Activated CD4-positive, alpha-beta T cell treated with anti-CD3 and anti-CD28 coated beads, Interleukin-2, Interleukin-4, amounts not matched to agents 100 ng/mL and 50 ng/mL, durations not matched to agents 16 hours and 8 hours (primary cell): ENCODE measurements around the gene EXOSC10.

ENCODE experiments used
- DNase-seq: peaks from one replicate; pipeline ENCODE4 v3.0.0-alpha.2; 2020; ENCODE audit warnings: low spot score

EXOSC10 gene

DNA sequence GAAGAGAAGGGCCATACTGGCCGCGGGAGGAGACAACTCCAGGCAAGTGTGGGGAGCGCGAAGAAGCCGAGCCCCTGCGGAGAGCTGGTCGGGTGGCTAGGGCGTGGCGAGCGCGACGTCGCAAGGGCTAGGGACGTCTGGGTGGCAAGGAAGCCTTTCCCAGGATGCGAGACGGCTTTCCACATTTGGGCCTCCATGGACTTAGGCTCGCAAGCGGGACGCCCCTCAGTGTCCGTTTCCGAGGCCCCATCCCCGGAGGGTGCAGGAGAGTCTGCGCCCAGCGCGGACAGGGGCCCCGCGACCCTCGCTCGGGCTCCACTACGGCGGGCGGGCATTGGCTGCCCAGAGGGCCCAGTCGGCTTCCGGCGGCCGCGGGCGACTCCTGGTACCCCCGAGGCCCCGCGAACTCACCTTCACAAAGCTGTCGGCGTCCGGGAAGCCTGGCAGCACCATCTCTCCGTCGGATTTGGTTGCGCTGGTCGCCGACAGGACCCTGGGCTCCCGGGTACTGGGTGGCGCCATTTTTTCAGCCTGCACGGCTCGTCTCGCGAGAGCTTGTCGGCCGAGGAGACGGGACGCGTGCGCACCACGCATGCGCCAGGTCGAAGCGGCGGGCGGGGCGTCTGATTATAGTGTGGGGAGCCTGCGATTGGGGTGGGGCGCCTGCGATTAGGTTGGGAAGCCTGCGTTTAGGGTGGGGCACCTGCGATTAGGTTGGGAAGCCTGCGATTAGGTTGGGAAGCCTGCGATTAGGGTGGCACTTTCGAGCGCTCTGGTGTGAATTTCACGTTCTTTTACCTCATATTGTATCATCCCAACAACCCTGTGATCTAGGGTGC lies at the start of gene EXOSC10:
EXOSC10 (minus strand) TSS at position 560 of the 839 bp plus-strand sequence; CDS start at position 522, 38 bp downstream.
- peak; percentile 95 for DNase-seq

DNA sequence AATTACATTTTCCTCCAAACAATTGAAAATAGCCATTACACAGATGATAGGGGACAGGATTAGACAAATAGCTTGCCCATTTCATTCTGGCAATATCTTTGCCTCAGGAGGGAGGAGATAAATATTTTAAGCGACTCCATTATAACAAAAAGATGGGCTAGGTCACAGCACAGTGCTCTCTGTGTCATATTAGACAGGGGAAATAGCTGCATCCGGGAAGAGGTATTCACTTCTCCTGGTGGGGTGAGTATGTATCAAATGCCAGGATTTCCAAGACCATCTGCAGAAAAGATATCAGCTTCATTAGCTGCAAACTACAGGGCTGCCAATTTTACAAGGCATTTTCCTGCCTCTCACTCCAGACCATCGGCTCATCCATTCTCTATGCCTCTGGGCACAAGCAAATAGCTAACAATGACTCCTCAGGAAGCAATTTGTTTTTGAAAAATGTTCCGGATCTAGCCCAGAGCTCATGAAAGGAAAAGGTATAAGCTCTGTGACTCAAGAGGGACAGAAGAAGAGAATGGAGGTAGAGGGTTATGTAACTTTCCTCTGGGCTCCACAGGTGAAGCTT lies 47.6 kb upstream of the EXOSC10 start:
- no peak for DNase-seq

DNA sequence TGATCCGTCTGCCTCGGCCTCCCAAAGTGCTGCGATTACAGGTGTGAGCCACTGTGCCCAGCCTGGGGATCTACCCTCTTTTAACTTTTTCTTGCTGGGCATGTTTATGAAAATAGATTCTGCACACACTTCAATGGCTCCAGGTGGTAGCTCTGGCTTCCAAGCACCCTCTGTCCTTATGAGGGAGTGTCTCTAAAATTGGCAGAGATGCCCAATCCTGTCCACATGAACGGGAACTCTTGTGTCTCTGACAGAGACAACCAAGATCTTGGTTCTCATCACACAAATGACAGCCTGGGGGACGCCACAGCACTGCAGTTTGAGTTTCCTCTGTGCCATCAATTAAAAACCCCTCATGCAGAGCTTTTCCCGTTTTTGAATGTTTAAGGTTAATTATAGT lies 46.1 kb upstream of the EXOSC10 start:
- no peak for DNase-seq

DNA sequence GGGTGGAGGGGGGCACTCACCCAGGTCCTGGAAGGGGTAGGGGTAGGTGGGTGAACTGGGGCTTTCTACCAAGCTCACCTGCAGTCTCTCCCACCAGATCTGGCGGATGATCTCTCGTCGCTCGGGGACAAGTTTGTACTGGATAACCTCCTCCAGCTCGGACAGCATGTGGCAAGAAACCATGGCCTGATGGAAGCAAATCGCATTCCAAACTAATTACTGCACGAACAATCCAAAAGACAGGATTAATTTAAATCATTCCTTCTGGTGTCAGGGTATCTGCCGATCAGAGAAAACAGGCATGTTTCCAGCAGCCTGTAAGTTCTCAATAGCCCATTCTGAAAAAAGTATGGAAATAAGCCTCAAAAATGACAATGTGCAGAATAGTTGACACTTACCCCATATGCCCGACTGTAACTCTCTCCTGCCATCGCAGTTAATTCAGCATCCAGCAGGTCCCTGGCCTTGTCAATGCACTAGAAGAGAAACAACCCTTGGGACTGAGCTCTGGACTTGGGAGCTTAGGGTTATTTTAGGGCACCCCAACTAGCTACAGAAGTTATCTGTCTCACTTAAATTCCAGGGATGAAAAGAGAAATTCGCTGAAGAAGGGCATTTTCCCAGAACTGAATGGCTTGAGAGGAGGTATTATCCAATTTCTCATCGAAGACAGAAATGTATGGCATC lies 45.0 kb upstream of the EXOSC10 start:
- DNase-seq = no peak

DNA sequence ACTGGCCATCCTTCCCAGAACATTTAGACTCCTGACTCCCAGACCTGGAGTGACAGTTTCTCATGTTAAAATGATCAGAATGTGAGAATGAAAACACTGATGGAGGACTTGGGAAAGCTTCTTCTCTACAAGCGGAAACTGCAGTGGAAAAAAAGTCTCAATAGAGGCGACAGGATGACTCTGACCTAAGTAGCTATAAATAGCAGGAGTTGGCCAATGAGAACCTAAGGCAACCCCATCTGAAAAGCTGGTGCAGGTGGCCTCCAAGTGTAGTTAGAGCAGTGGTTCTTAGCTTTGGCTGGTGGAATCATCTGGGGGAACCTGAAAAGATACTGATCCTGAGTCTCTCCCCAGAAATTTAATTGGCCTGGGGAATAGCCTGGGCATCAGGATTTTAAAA lies 44.2 kb upstream of the EXOSC10 start:
- DNase-seq = peak; percentile 13

DNA sequence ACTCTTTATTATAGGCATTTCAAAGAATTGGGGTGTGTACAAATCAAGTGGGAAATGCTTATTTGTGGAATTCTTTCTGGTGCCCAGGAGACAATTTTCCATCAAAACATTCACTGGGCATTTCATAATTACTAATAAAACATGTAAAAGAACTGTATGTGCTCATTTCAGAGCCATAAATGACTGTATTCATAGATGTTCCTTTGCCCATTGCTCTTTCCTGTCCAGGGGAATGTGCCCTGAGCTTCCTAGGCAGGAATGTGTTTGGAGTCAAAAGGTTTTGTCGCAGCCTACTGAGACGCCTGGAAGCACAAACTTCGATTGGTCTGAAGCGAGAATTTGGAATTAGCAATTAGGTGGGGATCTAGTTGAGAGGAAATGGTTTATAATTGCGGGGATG lies 43.7 kb upstream of the EXOSC10 start:
- DNase-seq = no peak

DNA sequence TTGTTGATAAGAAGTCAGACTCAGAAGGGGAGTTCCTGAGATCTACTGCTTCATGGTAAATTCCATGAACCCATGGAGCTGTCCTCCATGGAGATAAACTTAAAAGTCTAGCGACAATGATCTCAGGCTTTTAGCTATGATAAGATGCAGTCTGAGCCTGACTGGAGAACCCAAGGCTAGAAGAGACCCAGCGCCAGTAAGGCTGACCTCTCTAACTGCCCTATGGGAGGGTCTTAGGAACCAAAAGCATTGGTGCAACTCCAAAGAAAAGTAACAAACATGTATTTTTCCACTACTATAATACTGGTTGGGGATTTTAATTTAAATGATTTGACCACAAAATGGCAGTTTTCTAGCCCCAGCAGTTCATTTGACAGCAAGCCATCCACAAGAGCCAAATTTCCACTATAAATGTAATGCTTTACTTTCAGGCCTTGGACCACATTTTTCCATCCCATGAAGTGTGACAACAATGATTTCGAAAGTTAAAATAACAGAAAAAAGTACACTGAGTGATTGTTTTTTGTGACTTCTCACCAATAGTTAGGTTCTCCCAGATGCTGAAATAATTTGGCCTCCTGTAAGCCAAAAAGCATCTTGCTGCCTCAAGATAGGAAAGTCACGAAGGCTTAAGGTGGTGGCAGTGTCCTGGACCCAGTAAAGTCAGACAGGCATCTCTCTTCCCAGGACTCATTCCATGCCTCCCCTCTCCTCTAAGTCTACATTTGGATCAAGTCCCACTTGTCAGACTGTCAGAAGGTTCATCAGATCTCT lies 43.1 kb upstream of the EXOSC10 start:
- DNase-seq = no peak

DNA sequence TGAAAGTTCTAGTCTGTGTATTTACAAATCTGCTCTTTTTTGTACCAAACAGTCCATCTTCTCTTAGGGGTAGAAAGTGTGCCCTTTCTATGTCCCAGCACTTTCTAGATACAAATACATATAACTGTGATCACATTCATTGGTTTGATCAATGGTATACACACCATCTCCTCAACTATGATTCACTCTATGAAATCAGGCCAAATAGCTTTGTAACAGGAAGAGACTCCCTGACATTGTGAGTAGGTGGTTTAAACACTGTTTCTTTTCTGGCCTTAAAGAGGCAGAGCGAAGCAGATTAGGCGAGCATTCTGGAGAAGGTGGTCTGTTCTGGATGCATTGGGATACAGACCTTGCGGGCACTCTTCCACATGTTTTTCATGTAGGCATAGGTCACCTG lies 39.3 kb upstream of the EXOSC10 start:
- DNase-seq = no peak

DNA sequence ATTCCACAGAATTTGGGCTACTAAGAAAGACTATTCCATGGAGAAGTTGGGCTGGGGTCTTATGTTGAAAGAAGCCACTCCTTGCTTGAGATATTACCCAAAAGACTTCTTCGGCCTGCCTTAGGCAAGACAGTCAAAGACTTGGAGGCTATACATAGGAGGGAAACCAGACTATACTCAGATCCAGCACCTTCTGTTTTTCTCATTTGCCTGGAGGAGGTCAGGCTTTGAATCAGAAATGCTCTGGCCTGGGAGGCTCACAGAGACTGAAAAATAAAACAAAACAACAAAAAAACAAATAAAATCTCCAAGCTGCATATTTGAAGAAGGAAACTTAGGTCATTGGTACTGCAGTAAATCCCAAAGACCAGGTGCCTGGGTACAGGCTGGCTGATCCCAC lies 38.4 kb upstream of the EXOSC10 start:
- no peak for DNase-seq

DNA sequence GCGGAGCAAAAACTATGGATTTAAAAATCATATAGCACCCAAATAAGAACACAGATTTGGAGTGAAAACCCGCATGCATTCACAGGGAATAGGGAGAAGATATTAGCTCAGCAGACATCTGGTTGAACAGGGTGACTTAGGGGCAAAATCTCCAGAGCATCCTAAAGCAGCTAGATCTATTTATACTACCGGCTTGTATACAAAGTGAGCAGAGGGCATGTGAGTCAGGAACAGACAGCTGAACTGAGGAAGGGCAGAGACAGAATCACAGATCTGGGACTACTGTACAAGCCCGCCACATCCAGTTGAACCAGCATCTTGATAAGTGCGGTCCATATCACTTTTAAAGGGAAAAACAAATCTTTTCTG lies 35.2 kb upstream of the EXOSC10 start:
- DNase-seq = no peak

DNA sequence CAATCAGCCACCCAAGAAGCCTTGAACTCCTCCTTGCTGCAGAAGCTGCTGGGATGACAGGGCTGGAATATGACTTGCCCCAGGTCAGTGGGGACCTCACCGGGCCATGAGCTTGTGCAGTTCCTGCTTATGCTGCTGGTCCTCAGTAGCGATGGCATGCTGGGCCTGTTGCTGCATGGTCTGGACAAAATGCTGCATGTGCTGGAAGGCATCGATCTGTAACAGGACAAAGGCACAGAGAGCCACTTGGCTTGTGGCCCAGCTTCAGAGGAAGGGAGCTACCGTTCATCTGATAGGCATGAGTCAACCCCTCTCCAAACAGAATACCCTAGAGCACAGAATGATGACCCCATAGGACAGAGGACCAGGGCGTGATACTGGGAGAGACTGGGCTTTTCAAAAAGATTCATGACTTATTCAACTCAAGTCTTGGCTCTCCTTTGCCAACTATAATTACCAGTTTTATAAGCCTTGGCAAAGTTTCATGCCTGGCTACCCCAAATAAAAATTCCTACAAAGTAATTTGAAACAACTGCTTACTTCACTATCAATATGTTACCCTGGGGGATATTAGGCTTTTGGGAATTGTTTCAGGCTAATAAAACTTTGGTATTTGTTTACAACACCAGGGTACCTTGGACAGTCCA lies 34.7 kb upstream of the EXOSC10 start:
- no peak for DNase-seq

DNA sequence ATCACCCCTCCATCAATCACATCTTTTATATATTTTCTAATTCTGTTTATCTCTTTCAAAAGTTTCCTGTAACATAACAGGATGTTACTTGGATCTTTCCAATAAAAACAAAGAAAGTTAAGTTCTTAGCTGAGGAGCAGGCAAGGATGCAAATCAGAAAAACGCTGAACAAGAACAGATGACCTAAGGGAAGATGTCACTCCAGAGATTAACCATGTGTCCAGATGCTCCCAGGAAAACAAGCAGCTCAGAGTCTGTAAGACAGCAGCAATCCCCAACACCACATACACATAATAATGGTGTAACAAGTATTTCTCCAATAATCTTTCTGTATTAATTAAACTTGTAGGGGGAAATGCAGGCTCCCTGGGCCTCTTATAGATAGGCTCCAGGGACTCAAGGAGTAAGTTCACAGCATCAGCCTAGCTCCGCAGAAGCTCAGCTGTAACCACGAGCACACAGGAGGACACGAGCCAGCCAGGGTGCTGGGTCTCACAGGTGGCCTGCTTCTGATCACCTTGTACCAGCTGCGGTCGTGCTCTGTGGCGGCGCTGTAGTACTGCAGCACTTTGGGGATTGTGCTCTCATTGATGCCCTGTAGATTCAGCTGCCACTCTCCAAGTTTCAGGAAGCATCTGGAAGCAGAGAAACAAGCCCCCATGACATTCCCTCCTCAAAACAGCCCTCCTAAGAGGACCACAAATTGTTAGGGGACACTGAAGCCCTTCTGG lies 33.1 kb upstream of the EXOSC10 start:
- no peak for DNase-seq

DNA sequence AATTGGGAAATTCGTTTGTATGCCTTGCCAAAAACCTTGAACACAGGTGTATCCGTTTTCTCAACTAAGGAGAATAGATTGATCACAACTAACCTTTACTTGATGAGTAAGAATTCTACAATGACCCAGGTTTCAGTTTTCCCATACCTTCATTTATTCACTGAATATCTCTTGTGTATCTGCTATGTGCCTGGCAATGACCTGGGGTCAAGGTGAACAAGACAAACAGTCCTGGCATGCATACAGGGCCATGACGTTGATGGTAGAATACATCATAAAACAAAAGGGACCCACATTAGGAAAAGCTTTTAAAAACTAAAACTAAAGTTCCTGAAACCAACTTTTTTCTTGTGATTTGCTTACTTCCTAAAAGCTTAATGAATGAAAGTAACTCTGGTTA lies 32.1 kb upstream of the EXOSC10 start:
- DNase-seq = no peak

DNA sequence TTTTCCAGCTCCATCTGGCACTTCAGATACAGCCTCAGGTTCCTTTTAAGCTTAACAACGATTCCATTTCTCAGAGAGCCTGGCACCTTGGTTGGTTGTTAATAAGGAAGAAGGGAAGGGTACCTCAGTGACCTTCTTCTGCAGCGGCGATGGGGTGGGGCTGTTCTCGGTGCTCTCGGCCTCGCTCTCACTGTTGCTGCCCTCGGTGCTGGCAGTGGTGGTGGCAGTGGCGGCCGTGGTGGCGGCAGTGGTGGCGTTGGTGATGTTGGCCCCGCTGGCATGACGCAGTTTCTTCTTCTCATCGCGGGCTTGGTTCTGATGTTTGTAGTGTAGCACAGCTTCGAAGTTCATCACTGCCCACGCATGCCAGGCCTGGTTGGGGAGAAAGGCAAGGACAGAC lies 30.7 kb upstream of the EXOSC10 start:
- no peak for DNase-seq

DNA sequence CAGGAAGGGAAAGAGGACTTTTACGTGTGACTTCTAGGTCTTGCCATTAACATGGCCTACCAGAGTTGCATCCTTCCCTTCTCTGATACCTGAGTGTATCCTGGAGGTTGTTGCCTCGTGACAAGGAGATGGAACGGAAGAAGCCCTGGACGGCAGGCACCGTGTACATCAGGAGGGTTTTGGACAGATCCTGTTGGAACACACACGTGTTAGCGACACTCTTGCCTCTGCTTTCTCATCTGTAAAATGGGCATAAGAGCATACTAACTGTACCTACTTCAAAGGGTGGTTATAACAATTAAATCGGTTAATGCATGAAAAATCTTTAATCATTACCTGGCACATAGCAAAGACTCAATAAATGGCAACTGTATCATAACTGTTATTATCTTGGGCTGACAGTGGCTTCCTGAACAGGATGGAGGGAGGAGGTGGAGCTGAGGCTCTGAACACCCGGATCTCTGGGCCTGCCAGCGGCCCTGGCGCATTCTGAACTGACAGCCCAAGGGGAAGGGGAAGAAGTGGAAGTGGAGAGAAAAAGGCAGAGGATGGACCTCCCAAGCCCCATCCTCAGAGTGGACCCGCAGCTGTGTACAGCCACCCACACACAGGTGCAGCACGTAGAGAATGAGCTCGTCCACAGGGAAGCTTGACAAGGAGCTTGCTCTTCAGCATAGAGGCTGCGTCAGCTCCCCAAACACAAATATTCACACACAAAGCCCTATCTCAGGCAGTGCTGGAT lies 30.2 kb upstream of the EXOSC10 start:
- no peak for DNase-seq

DNA sequence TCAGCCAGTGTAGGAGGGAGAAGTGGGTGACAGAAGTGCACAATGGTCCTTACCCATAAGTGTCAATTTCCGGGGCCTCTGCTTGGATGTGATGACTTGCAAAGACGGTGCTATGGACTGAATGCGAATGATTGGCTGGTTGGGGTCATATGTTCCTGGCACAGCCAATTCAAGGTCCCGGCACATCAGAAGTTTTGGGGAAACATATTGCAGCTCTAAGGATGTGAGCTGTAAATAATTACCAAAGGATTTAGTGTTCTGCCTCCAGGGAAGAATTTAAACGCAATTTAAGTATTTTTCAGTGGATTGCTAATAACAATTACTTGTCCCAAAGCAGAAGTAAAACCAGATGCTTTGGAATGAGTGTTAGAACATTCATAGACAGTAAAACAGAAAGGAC lies 26.9 kb upstream of the EXOSC10 start:
- no peak for DNase-seq

DNA sequence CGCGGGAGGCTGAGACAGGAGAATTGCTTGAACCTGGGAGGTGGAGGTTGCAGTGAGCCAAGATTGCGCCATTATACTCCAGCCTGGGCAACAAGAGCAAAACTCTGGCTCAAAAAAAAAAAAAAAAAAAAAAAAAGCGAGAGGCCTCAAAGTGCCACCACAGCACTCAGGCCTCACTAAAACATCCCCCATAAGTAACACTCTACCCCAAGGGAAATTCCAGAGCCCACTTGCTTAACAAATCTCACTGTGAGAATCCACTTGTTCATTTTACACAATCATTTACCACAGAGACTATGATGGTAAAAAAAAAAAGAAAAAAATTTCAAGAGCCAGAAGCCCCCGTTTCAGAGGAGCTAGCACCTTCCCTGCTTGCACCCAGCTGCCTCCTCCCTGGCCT lies 26.3 kb upstream of the EXOSC10 start:
- no peak for DNase-seq

DNA sequence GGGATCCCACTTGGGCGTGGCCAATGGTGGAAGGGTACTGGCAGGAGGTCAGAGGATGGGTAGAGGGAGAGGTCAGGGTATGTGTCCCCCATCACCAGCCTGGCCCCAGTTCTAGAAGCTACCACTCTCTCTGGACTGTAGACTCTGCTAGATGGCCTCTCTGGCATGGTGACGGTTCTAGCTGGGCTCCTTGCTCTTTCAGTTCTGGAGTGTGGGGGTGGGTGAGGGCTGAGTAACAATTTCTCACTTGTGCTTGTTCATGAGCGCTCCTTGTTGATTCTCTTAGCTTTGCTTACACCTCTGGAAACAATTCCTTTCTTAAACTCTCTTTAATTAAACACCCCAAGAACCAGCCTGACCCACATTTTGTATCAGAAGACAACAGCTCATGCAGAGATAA lies 25.3 kb upstream of the EXOSC10 start:
- DNase-seq = no peak

DNA sequence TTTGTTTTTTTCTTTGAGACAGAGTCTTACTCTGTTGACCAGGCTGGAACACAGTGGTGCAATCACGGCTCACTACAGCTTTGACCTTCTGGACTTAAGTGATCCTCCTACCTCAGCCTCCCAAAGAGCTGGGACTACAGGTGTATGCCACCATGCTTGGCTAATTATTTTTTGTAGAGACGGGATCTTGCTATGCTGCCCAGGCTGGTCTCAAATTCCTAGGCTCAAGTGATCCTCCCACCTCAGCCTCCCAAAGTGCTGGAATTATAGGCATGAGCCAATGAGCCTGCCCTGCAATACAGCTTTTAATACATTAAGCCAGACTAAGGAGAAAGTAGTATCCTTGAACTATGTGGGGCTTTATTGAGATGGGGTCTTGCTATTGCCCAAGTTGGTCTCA lies 16.6 kb upstream of the EXOSC10 start:
- DNase-seq = no peak

DNA sequence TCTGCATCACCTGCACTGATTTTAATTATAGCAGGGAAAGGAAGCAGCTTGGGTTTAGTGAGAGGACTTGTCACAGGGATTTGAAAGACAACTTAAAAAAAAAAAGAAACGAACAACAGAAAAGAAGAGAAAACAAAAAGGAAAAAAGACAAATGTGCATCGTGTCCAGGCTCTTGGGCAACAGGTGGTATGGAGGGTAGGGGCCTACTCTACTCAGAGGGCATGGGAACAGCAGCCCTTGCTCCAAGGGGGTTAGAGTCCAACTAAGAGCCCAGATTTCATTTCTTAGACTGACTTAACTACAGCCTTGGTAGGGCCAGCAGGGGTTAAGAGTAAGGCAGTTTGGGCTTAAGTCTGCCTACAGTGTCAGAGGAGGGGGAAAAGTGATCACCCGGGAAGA lies 15.3 kb upstream of the EXOSC10 start:
- no peak for DNase-seq
